Panc1 (cell line): ENCODE measurements around the gene PCMTD2. TPM values are rescaled to one million over a fixed set of nuclear protein-coding genes. Genes with fewer than 3 reads are reported as not detected.

Source experiments
- ATAC-seq: fragments of 200-7000 bp; cut with Tn5 transposase; 2 replicates; pipeline ENCODE4 v1.9.1; 2020; ENCODE audit warnings: mild to moderate bottlenecking, moderate library complexity
- BruUV-seq: library from RNA; stranded (reverse); fragments of 400-500 nt; replicated peaks from 2 replicates; lab custom pipeline; 2021; lab: Mats Ljungman, UMichigan
- CTCF ChIA-PET: fragments of 300-600 bp; sonication (Branson Sonifier 250); formaldehyde crosslinking; loops from one replicate; lab custom pipeline; 2022; ENCODE audit warnings: antibody characterized with exemption; lab: Charles Lee
- POLR2A ChIA-PET: fragments of 300-600 bp; sonication (Branson Sonifier 250); formaldehyde crosslinking; loops from one replicate; lab custom pipeline; 2022; ENCODE audit warnings: antibody characterized with exemption; lab: Charles Lee
- DNase-seq: peaks from one replicate; pipeline ENCODE4 v3.0.0-alpha.2; 2010; ENCODE audit warnings: low read depth, low spot score
- H3K27ac ChIP-seq: 2 replicates; pipeline ENCODE4 v1.5.1; 2011; ENCODE audit warnings: mild to moderate bottlenecking, low read length, inconsistent platforms
- H3K27me3 ChIP-seq: fragments of 200-500 bp; sonication (Bioruptor generic); 2 replicates; pipeline ENCODE4 v1.6.0; 2014; ENCODE audit warnings: low read length, inconsistent platforms; ENCODE audit not compliant: control insufficient read depth, insufficient read depth
- H3K36me3 ChIP-seq: fragments of 200-500 bp; sonication (Bioruptor generic); 2 replicates; pipeline ENCODE4 v1.5.1; 2014; ENCODE audit warnings: inconsistent platforms, mild to moderate bottlenecking, low read length, moderate library complexity; ENCODE audit not compliant: control insufficient read depth, insufficient read depth
- H3K4me1 ChIP-seq: 2 replicates; pipeline ENCODE4 v1.5.1; 2011; ENCODE audit warnings: inconsistent platforms, mild to moderate bottlenecking, low read length, moderate library complexity; ENCODE audit not compliant: control insufficient read depth, insufficient read depth
- H3K4me3 ChIP-seq, 2 experiments: 2 replicates each; pipeline ENCODE4 v1.5.1; 2011 to 2012; ENCODE audit warnings: low read depth in 2 of 2, low read length in 2 of 2, mild to moderate bottlenecking in 2 of 2, inconsistent platforms in 1 of 2, moderate library complexity in 1 of 2
- H3K9me3 ChIP-seq: fragments of 200-500 bp; sonication (Bioruptor generic); 2 replicates; pipeline ENCODE4 v1.5.1; 2014; ENCODE audit warnings: low read depth, mild to moderate bottlenecking, inconsistent platforms, low read length, moderate library complexity; ENCODE audit not compliant: control insufficient read depth, insufficient read depth
- POLR2AphosphoS5 ChIP-seq: IDR thresholded peaks from 2 replicates; pipeline ENCODE4 v1.6.1; 2012; ENCODE audit warnings: mild to moderate bottlenecking, low read depth, low read length, moderate library complexity
- SIN3A ChIP-seq: IDR thresholded peaks from 2 replicates; pipeline ENCODE4 v1.6.1; 2012; ENCODE audit warnings: low read depth, mild to moderate bottlenecking, low read length, moderate library complexity, borderline replicate concordance; ENCODE audit not compliant: insufficient read depth
- TCF7L2 ChIP-seq: IDR thresholded peaks from 2 replicates; pipeline ENCODE4 v1.6.1; 2011; ENCODE audit warnings: mild to moderate bottlenecking, low read depth, low read length, inconsistent platforms
- in situ Hi-C: cut with HindIII; loops from 2 replicates; pipeline ENCODE4 v1.10.0; 2016; ENCODE audit warnings: low sequenced_read_pairs, low pct_unique_long_range_greater_than_20kb
- intact Hi-C: fragments of 100-400 bp; cut with micrococcal nuclease; formaldehyde crosslinking; loops from one replicate; pipeline ENCODE4 v1.10.0; 2022; ENCODE audit not compliant: unreplicated experiment
- total RNA-seq: library from RNA; stranded (reverse); gene quantifications from one replicate; pipeline ENCODE4 v1.2.1, GENCODE V29; 2021; ENCODE audit not compliant: unreplicated experiment
- TF ChIP-seq, protein P1 (sequence below), 2 experiments: IDR thresholded peaks; 2 replicates each; pipeline ENCODE4 v1.6.1; 2011 to 2012; ENCODE audit warnings: low read depth in 2 of 2, control low read depth in 1 of 2, low read length in 1 of 2, mild to moderate bottlenecking in 1 of 2, moderate library complexity in 1 of 2; ENCODE audit not compliant: insufficient read depth in 1 of 2
- TF ChIP-seq, protein P2 (sequence below): fragments of 450-650 bp; IDR thresholded peaks from 2 replicates; pipeline ENCODE4 v1.5.1; 2017; ENCODE audit warnings: mild to moderate bottlenecking

The PCMTD2 gene
- total RNA-seq, 1 experiment from 2014 or later: 35.0 TPM

DNA sequence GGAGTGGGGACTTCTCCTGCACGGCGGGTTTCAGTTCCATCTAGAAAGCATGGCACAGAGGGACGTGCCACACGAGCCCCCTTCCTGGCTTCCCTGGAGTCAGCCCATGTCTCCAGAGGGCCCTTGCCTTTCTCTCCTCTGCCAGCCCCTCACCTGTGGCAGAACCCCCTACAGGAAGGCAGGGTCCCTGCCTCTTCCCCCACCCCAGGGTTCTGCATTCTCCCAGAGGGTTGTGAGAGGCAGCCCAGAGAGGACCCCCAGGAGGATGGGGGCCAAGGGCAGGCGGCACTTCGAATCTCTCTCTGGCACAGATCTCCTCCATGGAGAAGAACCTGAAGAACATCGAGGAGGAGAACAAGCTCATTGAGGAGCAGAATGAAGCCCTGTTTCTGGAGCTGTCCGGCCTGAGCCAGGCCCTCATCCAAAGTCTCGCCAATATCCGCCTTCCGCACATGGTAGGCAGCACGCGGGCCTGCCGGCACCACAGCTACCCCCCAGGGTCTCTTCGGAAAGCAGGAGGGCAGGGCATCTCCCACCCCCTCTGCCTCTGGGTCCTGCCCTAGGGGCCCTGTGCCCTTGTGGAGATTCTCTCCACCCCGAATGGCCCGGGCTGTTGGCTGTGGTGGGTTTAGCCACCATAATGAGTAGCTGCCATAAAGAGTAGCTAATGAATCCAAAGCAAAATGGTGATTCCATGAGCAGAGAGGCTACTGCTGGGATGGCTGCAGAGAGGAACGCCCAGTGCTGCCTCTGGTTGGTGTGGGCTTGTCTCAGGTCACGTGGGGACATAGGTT lies 15.9 kb upstream of the PCMTD2 start:
- POLR2A ChIA-PET: no interaction called here
- no peaks in the 10 kb centered on the region for H3K36me3 ChIP-seq
- H3K4me1 ChIP-seq: no peaks in the 10 kb centered on the region
- CTCF ChIA-PET: no interaction called here
- TF ChIP-seq POLR2AphosphoS5: no peak
- no peaks in the 10 kb centered on the region for H3K9me3 ChIP-seq
- DNase-seq: no peak
- H3K27me3 ChIP-seq: no peaks in the 10 kb centered on the region
- no TSS peak for BruUV-seq
- intact Hi-C loops (no loop called here), in situ Hi-C loops (no loop called here)
- no peak overlapping the region for H3K27ac ChIP-seq
- no peak for ATAC-seq
- H3K4me3 ChIP-seq: no peak overlapping the region

DNA sequence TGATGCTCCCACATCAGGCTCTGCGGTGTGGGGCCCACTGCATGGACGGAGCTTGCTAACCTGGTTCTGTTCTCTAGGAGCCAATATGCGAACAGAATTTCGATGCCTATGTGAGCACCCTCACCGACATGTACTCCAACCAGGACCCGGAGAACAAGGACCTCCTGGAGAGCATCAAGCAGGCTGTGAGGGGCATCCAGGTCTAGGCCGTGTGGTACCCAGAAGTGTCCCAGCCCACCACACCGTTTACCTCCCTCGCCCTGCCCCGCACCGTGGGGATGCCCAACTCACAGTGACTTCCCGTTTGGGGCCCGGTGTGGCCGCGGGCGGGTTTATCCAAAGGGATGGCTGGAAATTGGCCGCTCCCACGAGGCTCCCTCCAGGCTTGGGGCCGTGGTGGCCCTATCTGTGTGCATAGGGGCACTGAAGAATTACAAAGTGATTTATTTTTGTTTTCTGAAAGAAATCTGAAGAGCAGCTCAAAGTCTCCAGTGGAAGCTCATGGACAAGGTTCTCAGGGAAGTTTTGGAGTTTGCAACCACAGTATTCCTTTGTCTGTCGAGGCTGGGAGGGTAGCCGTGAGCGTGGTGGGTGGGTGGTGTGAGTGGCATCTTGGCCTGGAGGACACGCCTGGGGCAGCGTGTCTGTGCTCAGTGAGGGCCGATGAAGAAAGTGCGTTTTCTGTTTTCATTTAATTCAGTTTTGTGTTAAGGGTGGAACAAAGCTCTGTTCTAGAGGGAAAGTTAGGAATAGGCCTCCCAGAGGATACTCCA lies 15.1 kb upstream of the PCMTD2 start:
- ATAC-seq: no peak
- Histone ChIP-seq H3K9me3 (no peaks in the 10 kb centered on the region), H3K27me3 (no peaks in the 10 kb centered on the region), H3K4me3 (no peak overlapping the region), H3K4me1 (no peaks in the 10 kb centered on the region), H3K36me3 (no peaks in the 10 kb centered on the region), H3K27ac (no peak overlapping the region)
- TF ChIP-seq, protein P1, sequence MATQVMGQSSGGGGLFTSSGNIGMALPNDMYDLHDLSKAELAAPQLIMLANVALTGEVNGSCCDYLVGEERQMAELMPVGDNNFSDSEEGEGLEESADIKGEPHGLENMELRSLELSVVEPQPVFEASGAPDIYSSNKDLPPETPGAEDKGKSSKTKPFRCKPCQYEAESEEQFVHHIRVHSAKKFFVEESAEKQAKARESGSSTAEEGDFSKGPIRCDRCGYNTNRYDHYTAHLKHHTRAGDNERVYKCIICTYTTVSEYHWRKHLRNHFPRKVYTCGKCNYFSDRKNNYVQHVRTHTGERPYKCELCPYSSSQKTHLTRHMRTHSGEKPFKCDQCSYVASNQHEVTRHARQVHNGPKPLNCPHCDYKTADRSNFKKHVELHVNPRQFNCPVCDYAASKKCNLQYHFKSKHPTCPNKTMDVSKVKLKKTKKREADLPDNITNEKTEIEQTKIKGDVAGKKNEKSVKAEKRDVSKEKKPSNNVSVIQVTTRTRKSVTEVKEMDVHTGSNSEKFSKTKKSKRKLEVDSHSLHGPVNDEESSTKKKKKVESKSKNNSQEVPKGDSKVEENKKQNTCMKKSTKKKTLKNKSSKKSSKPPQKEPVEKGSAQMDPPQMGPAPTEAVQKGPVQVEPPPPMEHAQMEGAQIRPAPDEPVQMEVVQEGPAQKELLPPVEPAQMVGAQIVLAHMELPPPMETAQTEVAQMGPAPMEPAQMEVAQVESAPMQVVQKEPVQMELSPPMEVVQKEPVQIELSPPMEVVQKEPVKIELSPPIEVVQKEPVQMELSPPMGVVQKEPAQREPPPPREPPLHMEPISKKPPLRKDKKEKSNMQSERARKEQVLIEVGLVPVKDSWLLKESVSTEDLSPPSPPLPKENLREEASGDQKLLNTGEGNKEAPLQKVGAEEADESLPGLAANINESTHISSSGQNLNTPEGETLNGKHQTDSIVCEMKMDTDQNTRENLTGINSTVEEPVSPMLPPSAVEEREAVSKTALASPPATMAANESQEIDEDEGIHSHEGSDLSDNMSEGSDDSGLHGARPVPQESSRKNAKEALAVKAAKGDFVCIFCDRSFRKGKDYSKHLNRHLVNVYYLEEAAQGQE (IDR thresholded peaks at IDR 0.05; ENCODE audit: insufficient read depth in 1 of 2, low read depth in 2 of 2, low read length in 1 of 2): no peak
- TF ChIP-seq POLR2AphosphoS5 (no peak), TCF7L2 (no peak), SIN3A (no peak)
- TF ChIP-seq, protein P2, sequence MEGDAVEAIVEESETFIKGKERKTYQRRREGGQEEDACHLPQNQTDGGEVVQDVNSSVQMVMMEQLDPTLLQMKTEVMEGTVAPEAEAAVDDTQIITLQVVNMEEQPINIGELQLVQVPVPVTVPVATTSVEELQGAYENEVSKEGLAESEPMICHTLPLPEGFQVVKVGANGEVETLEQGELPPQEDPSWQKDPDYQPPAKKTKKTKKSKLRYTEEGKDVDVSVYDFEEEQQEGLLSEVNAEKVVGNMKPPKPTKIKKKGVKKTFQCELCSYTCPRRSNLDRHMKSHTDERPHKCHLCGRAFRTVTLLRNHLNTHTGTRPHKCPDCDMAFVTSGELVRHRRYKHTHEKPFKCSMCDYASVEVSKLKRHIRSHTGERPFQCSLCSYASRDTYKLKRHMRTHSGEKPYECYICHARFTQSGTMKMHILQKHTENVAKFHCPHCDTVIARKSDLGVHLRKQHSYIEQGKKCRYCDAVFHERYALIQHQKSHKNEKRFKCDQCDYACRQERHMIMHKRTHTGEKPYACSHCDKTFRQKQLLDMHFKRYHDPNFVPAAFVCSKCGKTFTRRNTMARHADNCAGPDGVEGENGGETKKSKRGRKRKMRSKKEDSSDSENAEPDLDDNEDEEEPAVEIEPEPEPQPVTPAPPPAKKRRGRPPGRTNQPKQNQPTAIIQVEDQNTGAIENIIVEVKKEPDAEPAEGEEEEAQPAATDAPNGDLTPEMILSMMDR: no peak
- ChIA-PET POLR2A (no interaction called here), CTCF (no interaction called here)
- intact Hi-C loops (no loop called here), in situ Hi-C loops (no loop called here)
- BruUV-seq: no TSS peak
- no peak for DNase-seq

DNA sequence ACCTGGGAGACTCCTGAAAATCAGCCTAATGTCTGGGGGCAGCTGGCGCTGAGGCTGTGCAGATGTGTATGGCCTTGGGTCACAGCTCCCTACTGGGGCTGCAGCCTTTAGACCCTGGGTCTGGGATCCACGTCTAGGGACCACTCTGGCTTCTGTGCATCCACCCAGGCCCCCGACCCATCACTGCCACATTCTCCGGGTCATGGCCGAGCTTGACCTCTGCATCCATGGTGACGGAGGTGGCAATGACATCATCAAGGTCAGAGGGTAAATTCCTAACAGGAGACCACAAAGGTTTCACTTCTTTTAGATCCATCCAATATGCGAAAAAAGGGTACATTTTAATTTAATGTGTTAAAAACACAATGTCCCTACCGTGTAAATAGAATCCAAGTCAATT lies 14.5 kb upstream of the PCMTD2 start:
- in situ Hi-C loops (no loop called here), intact Hi-C loops (no loop called here)
- TF ChIP-seq POLR2AphosphoS5 (no peak), SIN3A (no peak), TCF7L2 (no peak)
- TF ChIP-seq, protein P1 (IDR thresholded peaks at IDR 0.05; ENCODE audit: insufficient read depth in 1 of 2, low read depth in 2 of 2, low read length in 1 of 2): no peak
- TF ChIP-seq, protein P2: no peak
- Histone ChIP-seq H3K4me1 (no peaks in the 10 kb centered on the region), H3K36me3 (no peaks in the 10 kb centered on the region), H3K9me3 (no peaks in the 10 kb centered on the region), H3K27me3 (no peaks in the 10 kb centered on the region), H3K27ac (no peak overlapping the region), H3K4me3 (no peak overlapping the region)
- DNase-seq (no peak), ATAC-seq (peak; percentile 36; the same call in 1 of the 2 replicates)
- CTCF ChIA-PET: no interaction called here
- POLR2A ChIA-PET: no interaction called here
- BruUV-seq: no TSS peak
